H9 (cell line): Measurements from ENCODE around the gene KRT222. TPM values are rescaled to one million over a fixed set of nuclear protein-coding genes. Genes with fewer than 3 reads are reported as not detected.

ENCODE experiments used
- DNase-seq: peaks from one replicate; pipeline ENCODE4 v3.0.0-alpha.2; 2017
- H2AFZ ChIP-seq: one replicate; pipeline ENCODE4 v1.6.1; 2013; ENCODE audit warnings: mild to moderate bottlenecking, low read length, control low read depth, moderate library complexity
- H2AK5ac ChIP-seq: 2 replicates; pipeline ENCODE4 v1.6.1; 2013; ENCODE audit warnings: low read length, control low read depth, mixed read lengths; ENCODE audit not compliant: insufficient read length
- H2BK120ac ChIP-seq: one replicate; pipeline ENCODE4 v1.6.1; 2013; ENCODE audit warnings: low read depth, mild to moderate bottlenecking, low read length, control low read depth, inconsistent platforms; ENCODE audit not compliant: poor library complexity, severe bottlenecking
- H2BK12ac ChIP-seq: 2 replicates; pipeline ENCODE4 v1.6.1; 2013; ENCODE audit warnings: low read length, control low read depth, mixed read lengths, low read depth; ENCODE audit not compliant: insufficient read length
- H2BK15ac ChIP-seq: 2 replicates; pipeline ENCODE4 v1.6.1; 2013; ENCODE audit warnings: low read depth, low read length, control low read depth
- H2BK20ac ChIP-seq: one replicate; pipeline ENCODE4 v1.6.1; 2013; ENCODE audit warnings: low read depth, mild to moderate bottlenecking, low read length, control low read depth, inconsistent platforms; ENCODE audit not compliant: poor library complexity, severe bottlenecking
- H2BK5ac ChIP-seq: 2 replicates; pipeline ENCODE4 v1.6.1; 2013; ENCODE audit warnings: low read length, control low read depth, mixed read lengths; ENCODE audit not compliant: insufficient read length
- H3K14ac ChIP-seq: 2 replicates; pipeline ENCODE4 v1.6.1; 2013; ENCODE audit warnings: low read length, control low read depth; ENCODE audit not compliant: insufficient read depth
- H3K18ac ChIP-seq: 2 replicates; pipeline ENCODE4 v1.6.1; 2013; ENCODE audit warnings: low read depth, mild to moderate bottlenecking, mixed read lengths, low read length, control low read depth; ENCODE audit not compliant: insufficient read length
- H3K23ac ChIP-seq: 2 replicates; pipeline ENCODE4 v1.6.1; 2013; ENCODE audit warnings: low read length, control low read depth, mixed read lengths, low read depth; ENCODE audit not compliant: insufficient read length
- H3K23me2 ChIP-seq: 2 replicates; pipeline ENCODE4 v1.6.1; 2013; ENCODE audit warnings: low read depth, mild to moderate bottlenecking, mixed read lengths, low read length, control low read depth; ENCODE audit not compliant: insufficient read length, poor library complexity, severe bottlenecking
- H3K27ac ChIP-seq: 2 replicates; pipeline ENCODE4 v1.5.1; 2013; ENCODE audit warnings: low read length, control low read depth, mixed read lengths, low read depth; ENCODE audit not compliant: insufficient read length
- H3K27me3 ChIP-seq: 2 replicates; pipeline ENCODE4 v1.6.1; 2013; ENCODE audit warnings: low read length, control low read depth, inconsistent platforms; ENCODE audit not compliant: insufficient read depth
- H3K4ac ChIP-seq: 2 replicates; pipeline ENCODE4 v1.6.1; 2013; ENCODE audit warnings: low read depth, mild to moderate bottlenecking, control low read depth, inconsistent platforms, low read length, moderate library complexity
- H3K4me1 ChIP-seq: 2 replicates; pipeline ENCODE4 v1.6.1; 2013; ENCODE audit warnings: low read length, control low read depth, inconsistent platforms; ENCODE audit not compliant: insufficient read depth
- H3K4me2 ChIP-seq: 2 replicates; pipeline ENCODE4 v1.6.1; 2013; ENCODE audit warnings: low read length, control low read depth, mixed read lengths; ENCODE audit not compliant: insufficient read length, insufficient read depth
- H3K56ac ChIP-seq: 2 replicates; pipeline ENCODE4 v1.6.1; 2013; ENCODE audit warnings: low read depth, mild to moderate bottlenecking, mixed read lengths, low read length, control low read depth; ENCODE audit not compliant: insufficient read length
- H3K79me1 ChIP-seq: 2 replicates; pipeline ENCODE4 v1.6.1; 2013; ENCODE audit warnings: low read depth, mild to moderate bottlenecking, moderate library complexity, low read length, control low read depth, inconsistent platforms; ENCODE audit not compliant: insufficient read depth, poor library complexity, severe bottlenecking
- H3K79me2 ChIP-seq: 2 replicates; pipeline ENCODE4 v1.6.1; 2013; ENCODE audit warnings: low read length, control low read depth, inconsistent platforms; ENCODE audit not compliant: insufficient read depth
- H3K9ac ChIP-seq: 2 replicates; pipeline ENCODE4 v1.6.1; 2013; ENCODE audit warnings: low read length, control low read depth, mixed read lengths; ENCODE audit not compliant: insufficient read length; ENCODE audit errors: extremely low read depth
- H3K9me3 ChIP-seq: one replicate; pipeline ENCODE4 v1.6.1; 2013; ENCODE audit warnings: low read depth, low read length, inconsistent platforms; ENCODE audit not compliant: control insufficient read depth
- H3T11ph ChIP-seq: one replicate; pipeline ENCODE4 v1.6.1; 2013; ENCODE audit warnings: mild to moderate bottlenecking, low read length, control low read depth, inconsistent platforms
- H4K20me1 ChIP-seq: one replicate; pipeline ENCODE4 v1.6.1; 2013; ENCODE audit not compliant: control insufficient read depth, insufficient read length, insufficient read depth
- H4K5ac ChIP-seq: 2 replicates; pipeline ENCODE4 v1.6.1; 2013; ENCODE audit warnings: low read depth, mild to moderate bottlenecking, mixed read lengths, low read length, control low read depth; ENCODE audit not compliant: insufficient read length
- H4K8ac ChIP-seq: replicated peaks from 2 replicates; pipeline ENCODE4 v1.6.1; 2013; ENCODE audit warnings: low read length, control low read depth, mixed read lengths, low read depth; ENCODE audit not compliant: insufficient read length
- H4K91ac ChIP-seq: 2 replicates; pipeline ENCODE4 v1.6.1; 2013; ENCODE audit warnings: low read depth, mild to moderate bottlenecking, moderate library complexity, mixed read lengths, low read length, control low read depth; ENCODE audit not compliant: insufficient read length
- H3K27ac Mint-ChIP-seq, 3 experiments: 2 replicates in 2 of 3; 3 replicates in 1 of 3; pipeline ENCODE4 v1.8.0; 2020 to 2021; ENCODE audit warnings: mixed read lengths in 3 of 3, mild to moderate bottlenecking in 1 of 3, moderate library complexity in 1 of 3
- H3K27me3 Mint-ChIP-seq: 2 replicates; pipeline ENCODE4 v1.8.0; 2021; ENCODE audit warnings: low read depth, mild to moderate bottlenecking, moderate library complexity, mixed read lengths
- H3K36me3 Mint-ChIP-seq, 3 experiments: 2 replicates in 2 of 3; 3 replicates in 1 of 3; pipeline ENCODE4 v1.8.0; 2020 to 2021; ENCODE audit warnings: low read depth in 3 of 3, mixed read lengths in 3 of 3; ENCODE audit not compliant: insufficient read depth in 1 of 3
- H3K4me1 Mint-ChIP-seq, 2 experiments: 2 replicates each; pipeline ENCODE4 v1.8.0; 2020; ENCODE audit warnings: mixed read lengths in 2 of 2
- H3K4me3 Mint-ChIP-seq, 2 experiments: 2 replicates in 1 of 2; 3 replicates in 1 of 2; pipeline ENCODE4 v1.8.0; 2020 to 2021; ENCODE audit warnings: mild to moderate bottlenecking in 2 of 2, mixed read lengths in 2 of 2, moderate library complexity in 1 of 2
- H3K9me3 Mint-ChIP-seq, 2 experiments: 2 replicates in 1 of 2; 3 replicates in 1 of 2; pipeline ENCODE4 v1.8.0; 2020; ENCODE audit warnings: mild to moderate bottlenecking in 2 of 2, mixed read lengths in 2 of 2, moderate library complexity in 1 of 2
- CTCF ChIP-seq: fragments of 200-600 bp; sonication (generic); conservative IDR thresholded peaks from 3 replicates; pipeline ENCODE4 v1.8.0; 2021; ENCODE audit warnings: antibody characterized with exemption, mild to moderate bottlenecking
- WGBS: extraction: QIAGEN DNeasy Blood & Tissue Kit; methylation state at CpG from one replicate; pipeline ENCODE4 v1.1.7; 2013; ENCODE audit warnings: missing lambda C conversion rate, low lambda C conversion rate, mixed read lengths; ENCODE audit not compliant: insufficient read length; ENCODE audit errors: extremely low coverage; 5-methylcytosine and 5-hydroxymethylcytosine counted together
- total RNA-seq: library from RNA; stranded (reverse); gene quantifications from 2 replicates; pipeline ENCODE4 v1.2.1, GENCODE V29; 2021

KRT222 gene
- total RNA-seq, 1 experiment from 2014 or later = 0.13 TPM

GRCh38 chr17:40612599-40613244 is 52.3 kb downstream of the KRT222 start:
- Histone ChIP-seq H3K14ac (no peak overlapping the region), H3T11ph (no peak overlapping the region), H3K23me2 (no peaks in the 10 kb centered on the region), H3K27me3 (no peaks in the 10 kb centered on the region), H4K20me1 (no peaks in the 10 kb centered on the region), H2BK20ac (no peak overlapping the region), H4K8ac (no peak overlapping the region), H4K91ac (no peak overlapping the region), H3K9ac (no peak overlapping the region), H3K4me2 (no peak overlapping the region), H3K23ac (no peak overlapping the region), H3K79me1 (no peaks in the 10 kb centered on the region), H3K4me1 (peaks cover 5% of the 10 kb centered on the region; the same call in 1 of the 2 replicates), H3K27ac (no peak overlapping the region), H3K56ac (no peak overlapping the region), H2BK120ac (no peak overlapping the region), H3K9me3 (no peaks in the 10 kb centered on the region), H2BK15ac (no peak overlapping the region), H2AFZ (no peak overlapping the region), H2BK5ac (no peak overlapping the region), H2BK12ac (no peak overlapping the region), H3K4ac (no peak overlapping the region), H2AK5ac (no peak overlapping the region), H4K5ac (no peak overlapping the region), H3K79me2 (no peaks in the 10 kb centered on the region), H3K18ac (no peak overlapping the region)
- Mint-ChIP-seq H3K27me3 (peaks cover 21% of the 10 kb centered on the region), H3K4me3 (no peak overlapping the region), H3K4me1 (peaks cover 12 to 18% of the 10 kb centered on the region in 2 experiments), H3K36me3 (no peaks in the 10 kb centered on the region; a peak in 1 of 7 replicates), H3K9me3 (no peaks in the 10 kb centered on the region), H3K27ac (0 out of 7 replicates have a peak overlapping the region, but pooled peaks of 1 of the 3 experiments have one; percentile 50)
- DNase-seq = no peak
- TF ChIP-seq CTCF = no peak
- WGBS = no CpG with 5 or more reads among the region's 11 CpGs
